ENCODE measurements around the gene SMG6.

SMG6 gene

DNA sequence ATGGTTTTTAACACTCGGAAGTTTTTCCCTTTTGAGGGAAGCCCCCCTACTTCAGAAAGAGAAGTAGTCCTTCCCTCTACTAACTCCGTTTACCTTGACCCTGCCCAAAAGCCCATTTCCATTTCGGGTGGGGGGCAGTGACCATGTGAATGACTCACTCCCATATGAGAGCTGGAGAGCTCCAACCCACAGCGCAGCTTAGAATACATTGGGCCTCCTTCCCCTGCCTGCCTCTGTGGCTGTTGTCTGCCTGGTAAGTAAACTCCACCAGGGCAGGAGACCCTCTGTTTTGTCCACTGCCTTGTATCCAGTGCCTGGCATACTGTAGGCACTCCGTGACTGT is 34.7 kb upstream of the SMG6 start:
- TF ChIP-seq, protein P1, sequence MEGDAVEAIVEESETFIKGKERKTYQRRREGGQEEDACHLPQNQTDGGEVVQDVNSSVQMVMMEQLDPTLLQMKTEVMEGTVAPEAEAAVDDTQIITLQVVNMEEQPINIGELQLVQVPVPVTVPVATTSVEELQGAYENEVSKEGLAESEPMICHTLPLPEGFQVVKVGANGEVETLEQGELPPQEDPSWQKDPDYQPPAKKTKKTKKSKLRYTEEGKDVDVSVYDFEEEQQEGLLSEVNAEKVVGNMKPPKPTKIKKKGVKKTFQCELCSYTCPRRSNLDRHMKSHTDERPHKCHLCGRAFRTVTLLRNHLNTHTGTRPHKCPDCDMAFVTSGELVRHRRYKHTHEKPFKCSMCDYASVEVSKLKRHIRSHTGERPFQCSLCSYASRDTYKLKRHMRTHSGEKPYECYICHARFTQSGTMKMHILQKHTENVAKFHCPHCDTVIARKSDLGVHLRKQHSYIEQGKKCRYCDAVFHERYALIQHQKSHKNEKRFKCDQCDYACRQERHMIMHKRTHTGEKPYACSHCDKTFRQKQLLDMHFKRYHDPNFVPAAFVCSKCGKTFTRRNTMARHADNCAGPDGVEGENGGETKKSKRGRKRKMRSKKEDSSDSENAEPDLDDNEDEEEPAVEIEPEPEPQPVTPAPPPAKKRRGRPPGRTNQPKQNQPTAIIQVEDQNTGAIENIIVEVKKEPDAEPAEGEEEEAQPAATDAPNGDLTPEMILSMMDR (IDR thresholded peaks at IDR 0.05; ENCODE audit: low read depth, low read length): no peak
- peak overlapping the region; percentile 87 for H3K4me3 ChIP-seq (ENCODE audit: low read depth, low read length)

DNA sequence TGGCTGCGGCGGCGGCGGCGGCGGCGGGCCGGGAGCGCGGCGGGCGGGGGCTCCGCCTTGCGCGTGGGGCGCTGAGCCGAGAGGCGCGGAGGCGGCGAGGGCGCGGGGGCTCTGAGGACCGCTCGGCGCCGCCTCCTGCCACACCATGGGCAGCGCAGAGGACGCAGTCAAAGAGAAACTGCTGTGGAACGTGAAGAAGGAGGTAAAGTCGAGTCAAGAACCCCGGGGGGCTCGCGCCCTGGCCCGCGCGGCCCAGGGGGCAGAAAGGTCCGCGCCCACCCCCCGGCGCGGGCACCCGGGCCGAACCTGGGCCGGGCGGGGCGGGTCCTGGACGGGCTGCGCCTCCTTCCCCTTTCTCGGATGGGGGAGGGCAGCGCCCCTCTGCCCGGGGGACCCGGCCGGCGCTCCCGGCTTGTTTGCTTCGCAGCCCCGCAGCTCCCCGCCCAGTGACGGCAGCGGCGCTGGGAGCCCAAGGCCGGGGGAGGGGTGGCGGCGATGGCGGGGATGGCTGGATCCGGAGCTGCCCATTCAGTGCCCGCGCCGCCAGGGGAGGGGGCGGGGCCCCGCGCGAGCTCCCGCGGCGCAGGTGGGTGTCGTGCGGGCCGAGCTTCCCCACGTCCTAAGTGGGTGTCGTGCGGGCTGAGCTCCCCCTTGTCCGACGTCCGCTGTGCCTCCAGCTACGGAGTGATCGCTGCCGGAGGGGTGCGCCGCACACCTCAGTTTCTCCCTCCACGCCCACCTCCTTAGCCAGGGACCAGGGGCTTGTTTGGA is 34.1 kb upstream of the SMG6 start:
- peak overlapping the region; percentile 87 for H3K4me3 ChIP-seq (ENCODE audit: low read depth, low read length)
- TF ChIP-seq, protein P1 (IDR thresholded peaks at IDR 0.05; ENCODE audit: low read depth, low read length): no peak

DNA sequence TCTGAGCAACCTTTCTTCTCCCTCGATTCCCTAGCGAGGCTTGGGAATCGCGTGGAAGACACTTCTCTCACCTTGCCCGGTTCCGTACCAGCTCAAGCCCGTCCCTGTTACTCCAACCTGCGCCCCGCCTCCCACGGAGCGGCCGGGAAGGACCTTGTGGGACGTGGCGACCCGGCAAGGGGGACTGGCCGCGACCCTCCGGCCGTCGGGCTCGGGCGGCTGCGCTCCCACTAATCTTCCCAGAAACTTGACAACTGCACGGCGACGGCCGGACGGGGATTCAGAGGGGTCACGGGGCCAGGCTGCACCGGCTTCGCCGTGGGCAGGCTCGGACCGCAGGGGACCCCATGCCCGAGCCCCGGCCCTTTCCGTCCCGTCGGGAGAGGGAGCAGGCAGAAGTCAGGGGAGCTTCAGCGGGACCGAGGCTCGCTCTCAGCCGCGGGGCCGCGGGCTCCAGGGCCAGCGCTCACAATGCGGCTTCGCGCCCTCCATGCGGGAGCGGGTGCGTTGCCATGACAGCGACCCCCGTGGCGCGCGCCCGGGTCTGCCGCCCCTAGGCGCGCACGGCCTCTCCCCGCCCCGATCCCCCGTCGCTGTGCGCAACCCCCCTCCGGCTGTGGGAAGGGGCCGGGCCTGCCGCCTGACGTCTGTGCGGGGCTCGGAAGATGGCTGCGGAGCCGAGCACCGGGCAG is 33.4 kb upstream of the SMG6 start, which contains the start of gene SGSM2:
SGSM2 (plus strand) TSS at position 650 of the 692 bp plus-strand sequence. CDS start 188 bp downstream, outside the sequence.
- H3K4me3 ChIP-seq (ENCODE audit: low read depth, low read length): peak within 1 kb of the TSS; percentile 87
- TF ChIP-seq, protein P1 (IDR thresholded peaks at IDR 0.05; ENCODE audit: low read depth, low read length): no peak

- TF ChIP-seq, protein P1 (IDR thresholded peaks at IDR 0.05; ENCODE audit: low read depth, low read length): no peak
- peak within 1 kb of the TSS; percentile 87 for H3K4me3 ChIP-seq (ENCODE audit: low read depth, low read length)
Measured at GRCh38 chr17:2336215-2336851, 32.7 kb upstream of the SMG6 start, which contains the start of gene TSR1. Gene TSR1, minus strand, starts transcription at chr17:2336457. Its CDS starts 30 bp downstream, at chr17:2336427.

GRCh38 chr17:2335726-2336214 is 32.2 kb upstream of the SMG6 start:
- peak overlapping the region; percentile 87 for H3K4me3 ChIP-seq (ENCODE audit: low read depth, low read length)
- TF ChIP-seq, protein P1 (IDR thresholded peaks at IDR 0.05; ENCODE audit: low read depth, low read length): no peak

DNA sequence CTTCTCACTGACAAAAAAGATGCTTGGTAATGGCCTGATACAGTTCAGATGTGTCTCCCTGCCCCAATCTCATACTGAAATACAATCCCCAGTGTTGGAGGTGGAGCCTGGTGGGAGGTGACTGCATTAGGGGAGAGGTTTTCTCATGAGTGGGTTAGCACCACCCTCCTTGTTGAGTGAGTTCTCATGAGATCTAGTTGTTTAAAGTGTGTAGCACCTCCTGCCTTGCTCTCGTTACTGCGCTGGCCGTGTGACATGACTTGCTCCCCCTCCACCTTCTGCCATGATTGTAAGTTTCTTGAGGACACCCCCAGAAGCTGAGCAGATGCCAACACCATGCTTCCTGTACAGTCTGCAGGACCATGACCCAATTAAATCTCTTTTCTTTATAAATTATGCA is 27.7 kb upstream of the SMG6 start:
- no peak overlapping the region for H3K4me3 ChIP-seq (ENCODE audit: low read depth, low read length)
- TF ChIP-seq, protein P1 (IDR thresholded peaks at IDR 0.05; ENCODE audit: low read depth, low read length): no peak

Measured in WI38 (cell line).